GM19397 (cell line): ENCODE data around the gene GYS1.
"Not testable (repeated sequence)": the region's sequence is repeated elsewhere in the genome, so short reads cannot be mapped to it uniquely, and the experiment has no call there.

ENCODE experiments used
- ATAC-seq: cut with Tn5 transposase; IDR thresholded peaks from one replicate; pipeline ENCODE4 v1.9.1; 2021; ENCODE audit warnings: mild to moderate bottlenecking, moderate library complexity; ENCODE audit not compliant: unreplicated experiment

The GYS1 gene

DNA sequence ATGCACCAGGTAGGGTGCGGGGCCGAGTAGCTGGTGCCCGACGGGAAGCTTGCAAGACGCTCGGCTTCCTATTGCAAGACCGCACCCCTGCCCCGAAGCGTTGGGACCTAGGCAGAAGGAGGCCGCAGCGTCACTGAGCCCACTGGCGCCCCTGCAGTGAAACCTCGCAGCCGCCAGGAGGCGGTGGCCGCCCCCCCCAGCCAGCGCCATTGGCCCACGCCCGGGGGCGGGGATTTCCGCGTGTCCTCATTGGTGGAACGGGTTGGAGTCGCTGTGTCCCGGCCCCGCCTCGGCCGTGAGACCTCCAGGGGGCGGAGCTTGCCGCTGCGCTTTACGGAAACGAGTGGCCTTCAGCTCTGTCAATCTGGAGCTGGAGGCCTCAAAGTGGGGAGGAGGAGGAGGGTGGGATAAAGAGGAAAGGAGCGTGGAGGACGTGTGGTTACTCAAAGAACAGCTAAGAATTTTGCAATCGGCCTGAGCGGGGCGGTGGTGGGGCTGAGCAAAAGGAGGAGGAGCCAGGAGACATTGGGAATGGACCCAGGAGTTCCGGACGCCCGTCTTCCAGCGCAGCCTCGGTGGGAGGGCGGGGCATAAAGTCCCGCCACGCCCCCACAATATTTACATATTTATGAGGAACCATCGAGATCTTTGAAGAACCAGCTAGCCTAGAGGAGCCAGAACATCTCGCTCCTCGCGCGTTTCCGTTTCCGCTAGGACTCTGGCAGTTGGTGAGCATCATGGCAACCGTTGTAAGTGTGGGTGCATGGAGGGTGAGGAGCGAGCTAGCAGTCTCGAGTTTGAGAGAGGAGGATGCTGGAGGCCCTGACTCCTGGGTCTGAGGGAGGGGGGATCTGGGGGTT lies at the start of gene GYS1, which contains the start of gene RUVBL2:
Gene GYS1, minus strand, starts transcription at position 135 of the 860 bp plus-strand sequence. CDS start 197 bp downstream, outside the sequence.
Gene RUVBL2, plus strand, starts transcription at position 713 of the 860 bp plus-strand sequence. Its CDS starts 25 bp downstream, at position 738.
- peak; percentile 87 for ATAC-seq

DNA sequence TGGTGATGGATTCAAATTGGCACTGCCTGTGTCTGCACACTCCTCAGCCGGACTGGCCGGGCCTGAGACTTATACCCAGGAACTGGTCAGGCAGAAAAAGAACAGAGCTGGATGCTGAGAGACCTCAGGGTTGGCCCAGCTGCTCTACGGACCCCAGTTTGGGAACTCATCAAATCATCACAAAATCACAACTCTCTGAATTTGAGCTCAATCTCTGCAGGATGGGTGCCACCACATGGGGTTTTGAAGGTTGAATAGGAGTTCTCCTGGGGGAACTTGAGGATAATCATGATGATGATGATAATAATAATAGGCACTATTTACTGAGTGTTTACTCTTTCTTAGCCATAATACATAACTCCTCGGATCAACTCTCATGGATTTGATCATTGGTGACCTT lies 49.6 kb upstream of the GYS1 start:
- ATAC-seq: not testable (repeated sequence)

DNA sequence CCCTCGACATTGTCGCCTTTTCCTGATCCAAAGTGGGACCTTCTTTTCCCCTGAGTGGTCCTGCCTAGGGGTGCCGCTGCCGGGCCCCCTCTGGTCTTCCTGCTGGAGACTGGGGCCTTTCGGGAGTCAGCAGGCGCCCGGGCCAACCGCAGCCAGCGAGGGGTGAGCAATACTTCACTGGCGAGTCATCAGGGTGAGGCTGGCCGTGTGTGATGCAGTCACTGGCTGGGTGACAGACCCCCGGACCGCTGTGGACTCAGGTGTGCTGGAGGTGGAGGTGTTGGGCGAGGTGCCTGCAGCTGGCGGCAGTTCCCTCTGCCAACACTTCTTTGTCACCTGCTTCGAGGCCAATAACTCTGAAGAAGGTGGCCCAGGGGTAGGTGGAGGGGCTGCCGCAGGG lies 49.1 kb upstream of the GYS1 start:
- no peak for ATAC-seq

DNA sequence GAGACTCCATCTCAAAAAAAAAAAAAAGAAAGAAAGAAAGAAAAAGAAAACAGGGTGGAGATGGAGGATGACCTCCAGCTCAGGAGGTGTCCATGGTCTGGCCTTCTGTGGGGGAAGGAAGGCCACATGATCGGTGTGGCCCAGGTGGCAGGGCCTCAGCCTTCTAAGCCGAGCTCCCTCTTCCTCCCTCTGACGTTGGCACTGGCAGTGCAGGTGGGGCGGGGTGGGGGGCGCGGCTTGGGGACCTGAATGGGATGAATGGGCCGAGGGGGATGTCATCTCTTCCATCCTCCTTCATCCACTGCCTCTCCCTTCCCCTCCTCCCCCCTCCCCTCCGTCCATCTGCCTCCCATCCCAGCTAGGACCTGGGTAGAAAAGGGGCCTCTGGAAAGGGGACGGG lies 46.6 kb upstream of the GYS1 start:
- not testable (repeated sequence) for ATAC-seq

DNA sequence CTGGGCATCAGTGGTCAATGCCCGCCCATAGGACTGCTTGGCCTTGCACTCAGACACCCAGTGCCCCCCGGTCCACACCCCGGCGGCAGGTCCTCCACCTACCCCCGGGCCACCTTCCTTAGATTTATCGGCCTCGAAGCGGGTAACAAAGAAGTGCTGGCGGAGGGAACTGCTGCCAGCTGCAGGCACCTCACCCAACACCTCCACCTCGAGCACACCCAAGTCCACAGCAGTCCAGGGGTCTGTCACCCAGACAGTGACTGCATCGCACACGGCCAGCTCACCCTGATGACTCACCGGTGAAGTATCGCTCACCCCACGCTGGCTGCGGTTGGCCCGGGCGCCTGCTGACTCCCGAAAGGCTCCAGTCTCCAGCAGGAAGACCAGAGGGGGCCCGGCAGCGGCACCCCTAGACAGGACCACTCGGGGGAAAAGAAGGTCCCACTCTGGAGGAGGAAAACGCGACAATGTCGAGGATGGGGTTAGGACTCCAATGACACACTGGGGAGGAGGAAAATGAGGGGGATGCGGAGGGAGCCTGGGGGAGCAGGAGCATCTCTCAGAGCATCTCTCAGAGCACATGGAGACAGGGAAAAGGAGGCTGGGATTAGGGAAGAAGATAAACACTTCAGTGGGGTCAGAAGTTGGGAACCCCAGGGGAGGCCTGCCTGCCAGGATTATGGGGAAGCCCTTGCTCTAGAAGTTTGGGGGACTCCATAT lies 45.6 kb upstream of the GYS1 start:
- not testable (repeated sequence) for ATAC-seq

DNA sequence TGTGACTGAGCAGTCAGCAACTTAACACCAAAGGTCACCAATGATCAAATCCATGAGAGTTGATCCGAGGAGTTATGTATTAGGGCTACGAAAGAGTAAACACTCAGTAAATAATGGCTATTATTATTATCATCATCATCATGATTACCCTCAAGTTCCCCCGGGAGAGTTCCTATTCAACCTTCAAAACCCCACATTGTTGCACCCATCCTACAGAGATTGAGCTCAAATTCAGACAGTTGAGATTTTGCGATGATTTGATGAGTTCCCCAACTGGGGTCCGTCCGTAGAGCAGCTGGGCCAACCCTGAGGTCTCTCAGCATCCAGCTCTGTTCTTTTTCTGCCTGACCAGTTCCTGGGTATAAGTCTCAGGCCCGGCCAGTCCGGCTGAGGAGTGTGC lies 45.0 kb upstream of the GYS1 start:
- not testable (repeated sequence) for ATAC-seq

DNA sequence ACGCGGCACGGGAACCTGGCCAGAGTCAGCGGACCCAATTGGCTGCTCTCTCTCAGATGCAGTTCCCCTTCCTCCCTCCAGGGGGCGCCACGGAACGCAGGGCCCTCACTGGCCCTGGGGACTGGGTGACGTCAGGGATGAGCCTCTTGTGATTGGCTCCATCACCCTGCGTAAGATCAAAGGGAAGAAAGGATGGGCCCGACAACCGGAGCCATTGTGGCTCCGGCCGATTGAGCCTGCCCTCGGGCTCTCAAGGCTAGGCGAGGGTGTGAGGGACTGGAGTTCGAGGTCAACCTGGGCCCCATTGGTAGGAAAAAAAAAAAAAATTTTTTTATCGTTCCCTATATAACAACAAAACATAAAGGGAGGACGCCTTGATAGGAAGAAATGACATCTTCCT lies 43.7 kb upstream of the GYS1 start, which contains the start of gene CGB1:
Gene CGB1, minus strand, starts transcription at position 81 of the 400 bp plus-strand sequence. CDS start 184 bp downstream, outside the sequence.
- not testable (repeated sequence) for ATAC-seq

DNA sequence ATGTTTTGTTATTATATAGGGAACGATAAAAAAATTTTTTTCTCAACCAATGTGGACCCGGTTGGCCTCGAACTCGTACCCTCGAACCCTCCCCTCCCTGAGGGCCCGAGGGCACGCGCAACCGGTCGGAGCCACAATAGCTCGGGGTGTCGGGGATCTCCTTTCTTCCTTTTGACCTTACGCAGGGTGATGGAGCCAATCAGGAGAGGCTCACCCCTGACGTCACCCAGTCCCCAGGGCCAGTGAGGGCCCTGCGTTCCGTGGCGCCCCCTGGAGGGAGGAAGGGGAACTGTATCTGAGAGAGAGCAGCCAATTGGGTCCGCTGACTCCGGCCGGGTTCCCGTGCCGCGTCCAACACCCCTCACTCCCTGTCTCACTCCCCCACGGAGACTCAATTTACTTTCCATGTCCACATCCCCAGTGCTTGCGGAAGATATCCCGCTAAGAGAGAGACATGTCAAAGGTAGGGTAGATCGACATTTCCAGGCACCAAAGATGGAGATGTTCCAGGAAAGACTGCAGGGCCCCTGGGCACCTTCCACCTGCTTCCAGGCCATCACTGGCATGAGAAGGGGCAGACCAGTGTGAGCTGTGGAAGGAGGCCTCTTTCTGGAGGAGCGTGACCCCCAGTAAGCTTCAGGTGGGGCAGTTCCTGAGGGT lies 38.7 kb upstream of the GYS1 start, which contains the start of gene CGB2:
Gene CGB2, plus strand, starts transcription at position 249 of the 660 bp plus-strand sequence. Its CDS starts 206 bp downstream, at position 455.
- not testable (repeated sequence) for ATAC-seq

DNA sequence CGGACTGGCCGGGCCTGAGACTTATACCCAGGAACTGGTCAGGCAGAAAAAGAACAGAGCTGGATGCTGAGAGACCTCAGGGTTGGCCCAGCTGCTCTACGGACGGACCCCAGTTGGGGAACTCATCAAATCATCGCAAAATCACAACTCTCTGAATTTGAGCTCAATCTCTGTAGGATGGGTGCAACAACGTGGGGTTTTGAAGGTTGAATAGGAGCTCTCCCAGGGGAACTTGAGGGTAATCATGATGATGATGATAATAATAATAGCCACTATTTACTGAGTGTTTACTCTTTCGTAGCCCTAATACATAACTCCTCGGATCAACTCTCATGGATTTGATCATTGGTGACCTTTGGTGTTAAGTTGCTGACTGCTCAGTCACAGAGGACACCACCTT lies 37.2 kb upstream of the GYS1 start:
- not testable (repeated sequence) for ATAC-seq

DNA sequence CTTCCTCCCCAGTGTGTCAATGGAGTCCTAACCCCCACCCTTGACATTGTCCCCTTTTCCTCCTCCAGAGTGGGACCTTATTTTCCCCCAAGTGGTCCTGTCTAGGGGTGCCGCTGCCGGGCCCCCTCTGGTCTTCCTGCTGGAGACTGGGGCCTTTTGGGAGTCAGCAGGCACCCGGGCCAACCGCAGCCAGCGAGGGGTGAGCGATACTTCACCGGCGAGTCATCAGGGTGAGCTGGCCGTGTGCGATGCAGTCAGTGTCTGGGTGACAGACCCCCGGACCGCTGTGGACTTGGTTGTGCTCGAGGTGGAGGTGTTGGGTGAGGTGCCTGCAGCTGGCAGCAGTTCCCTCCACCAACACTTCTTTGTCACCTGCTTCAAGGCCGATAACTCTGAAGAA lies 36.6 kb upstream of the GYS1 start:
- not testable (repeated sequence) for ATAC-seq

DNA sequence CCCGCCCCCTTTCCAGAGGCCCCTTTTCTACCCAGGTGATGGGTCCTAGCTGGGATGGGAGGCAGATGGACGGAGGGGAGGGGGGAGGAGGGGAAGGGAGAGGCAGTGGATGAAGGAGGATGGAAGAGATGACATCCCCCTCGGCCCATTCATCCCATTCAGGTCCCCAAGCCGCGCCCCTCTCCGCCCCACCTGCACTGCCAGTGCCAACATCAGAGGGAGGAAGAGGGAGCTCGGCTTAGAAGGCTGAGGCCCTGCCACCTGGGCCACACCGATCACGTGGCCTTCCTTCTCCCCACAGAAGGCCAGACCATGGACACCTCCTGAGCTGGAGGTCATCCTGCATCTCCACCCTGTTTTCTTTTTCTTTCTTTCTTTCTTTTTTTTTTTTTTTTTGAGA lies 35.6 kb upstream of the GYS1 start:
- ATAC-seq: not testable (repeated sequence)

DNA sequence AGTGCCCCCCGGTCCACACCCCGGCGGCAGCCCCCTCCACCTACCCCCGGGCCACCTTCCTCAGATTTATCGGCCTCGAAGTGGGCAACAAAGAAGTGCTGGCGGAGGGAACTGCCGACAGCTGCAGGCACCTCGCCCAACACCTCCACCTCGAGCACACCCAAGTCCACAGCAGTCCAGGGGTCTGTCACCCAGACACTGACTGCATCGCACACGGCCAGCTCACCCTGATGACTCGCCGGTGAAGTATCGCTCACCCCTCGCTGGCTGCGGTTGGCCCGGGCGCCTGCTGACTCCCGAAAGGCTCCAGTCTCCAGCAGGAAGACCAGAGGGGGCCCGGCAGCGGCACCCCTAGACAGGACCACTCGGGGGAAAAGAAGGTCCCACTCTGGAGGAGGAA lies 32.5 kb upstream of the GYS1 start:
- not testable (repeated sequence) for ATAC-seq

DNA sequence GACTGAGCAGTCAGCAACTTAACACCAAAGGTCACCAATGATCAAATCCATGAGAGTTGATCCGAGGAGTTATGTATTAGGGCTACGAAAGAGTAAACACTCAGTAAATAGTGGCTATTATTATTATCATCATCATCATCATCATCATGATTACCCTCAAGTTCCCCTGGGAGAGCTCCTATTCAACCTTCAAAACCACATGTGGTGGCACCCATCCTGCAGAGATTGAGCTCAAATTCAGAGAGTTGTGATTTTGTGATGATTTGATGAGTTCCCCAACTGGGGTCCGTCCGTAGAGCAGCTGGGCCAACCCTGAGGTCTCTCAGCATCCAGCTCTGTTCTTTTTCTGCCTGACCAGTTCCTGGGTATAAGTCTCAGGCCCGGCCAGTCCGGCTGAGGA lies 32.0 kb upstream of the GYS1 start:
- ATAC-seq: not testable (repeated sequence)

DNA sequence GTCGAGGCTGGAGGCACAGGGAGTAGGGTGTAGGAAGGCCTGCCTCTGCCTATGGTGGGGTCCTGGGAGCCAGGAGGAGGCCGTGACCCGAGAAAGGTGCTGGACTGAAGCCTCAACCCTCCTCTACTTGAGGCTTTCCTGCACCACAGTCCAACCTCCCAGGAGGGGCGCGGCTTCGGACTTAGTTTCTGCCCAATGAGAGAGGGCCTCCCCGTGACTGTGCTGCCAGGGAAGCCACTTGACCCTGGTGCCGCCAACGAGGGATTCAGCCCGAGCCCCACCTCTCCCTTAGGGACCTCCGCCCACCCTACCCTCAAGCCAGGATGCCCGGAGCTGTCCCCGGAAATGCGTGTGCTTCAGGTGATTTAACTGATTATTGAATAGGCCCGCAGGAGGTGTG lies 31.1 kb upstream of the GYS1 start, which contains the start of gene CGB3:
Gene CGB3, minus strand, starts transcription at position 101 of the 400 bp plus-strand sequence. CDS start 362 bp downstream, outside the sequence.
- not testable (repeated sequence) for ATAC-seq

DNA sequence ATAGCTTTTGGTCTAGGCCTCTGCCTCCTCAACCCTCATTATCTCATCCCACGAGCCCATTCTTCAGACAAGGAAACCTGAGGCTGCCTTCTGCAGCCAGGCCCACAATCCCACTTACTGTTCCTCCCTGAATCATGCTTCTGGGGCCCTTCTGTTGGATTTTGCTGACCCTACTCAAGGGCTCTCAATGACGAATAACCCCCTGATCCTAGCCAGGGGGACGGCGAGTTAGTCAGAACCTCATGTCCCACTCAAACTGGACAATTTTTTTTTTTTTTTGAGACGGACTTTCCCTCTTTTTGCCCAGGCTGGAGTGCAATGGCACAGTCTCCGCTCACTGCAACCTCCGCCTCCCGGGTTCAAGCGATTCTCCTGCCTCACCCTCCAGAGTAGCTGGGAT lies 29.0 kb upstream of the GYS1 start:
- ATAC-seq: no peak

DNA sequence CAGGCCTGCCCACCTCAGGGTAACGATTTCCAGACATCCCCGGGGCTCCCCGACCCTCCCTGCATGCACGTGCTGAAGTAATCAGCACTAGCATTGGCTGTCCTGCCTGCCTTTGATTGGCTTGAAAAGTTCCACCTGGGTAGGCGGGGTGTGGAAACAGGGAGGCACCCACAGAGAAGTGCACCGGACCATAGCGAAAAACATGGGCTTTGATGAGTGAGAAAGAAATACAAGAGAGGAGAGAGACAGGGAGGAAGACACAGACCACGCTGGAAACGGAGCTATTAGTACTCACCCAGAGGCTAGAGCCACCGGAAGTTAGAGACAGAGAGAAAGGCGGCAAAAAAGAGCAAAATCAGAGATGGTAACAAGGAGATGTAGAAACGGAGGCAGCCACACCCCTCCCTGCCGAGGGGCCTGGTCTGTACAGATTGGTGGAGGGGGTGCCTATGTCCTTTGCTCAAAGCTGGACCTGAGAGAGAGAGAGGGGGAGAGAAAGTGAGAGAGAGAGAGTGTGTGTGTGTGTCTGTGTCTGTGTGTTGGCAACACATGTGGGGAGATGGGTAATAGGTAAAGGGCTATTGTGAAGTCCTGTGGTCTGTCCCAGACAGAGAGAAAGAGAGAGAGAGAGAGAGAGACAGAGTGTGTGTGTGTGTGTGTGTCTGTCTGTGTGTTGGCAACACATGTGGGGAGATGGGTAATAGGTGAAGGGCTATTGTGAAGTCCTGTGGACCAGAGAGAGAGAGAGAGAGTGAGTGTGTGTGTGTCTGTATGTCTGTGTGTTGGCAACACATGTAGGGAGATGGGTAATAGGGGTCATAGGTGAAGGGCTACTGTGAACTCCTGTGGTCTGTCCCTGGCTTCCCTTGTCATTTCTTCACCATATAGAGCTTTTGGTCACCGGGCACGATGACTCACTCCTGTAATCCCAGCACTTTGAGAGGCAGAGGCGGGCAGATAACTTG lies 28.1 kb upstream of the GYS1 start:
- no peak for ATAC-seq

DNA sequence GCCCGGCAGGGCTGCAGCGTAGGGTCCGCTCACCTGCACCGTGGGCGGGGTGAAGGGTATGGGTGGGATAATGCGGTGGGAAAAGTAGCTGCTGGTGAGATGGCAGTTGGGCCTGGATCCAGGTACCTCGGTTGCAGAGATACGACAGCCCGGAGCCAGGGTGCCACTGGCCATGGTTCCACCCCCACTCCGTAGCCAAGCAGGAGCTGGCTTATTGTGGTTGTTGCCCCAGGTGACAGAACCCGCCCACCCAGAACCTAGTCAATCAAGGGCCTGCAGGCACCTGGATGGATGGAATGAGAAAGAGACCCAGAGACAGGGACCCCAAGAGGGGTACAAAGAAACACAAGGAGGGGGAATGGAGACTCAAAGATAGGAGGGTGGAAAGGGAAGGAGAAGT lies 27.2 kb upstream of the GYS1 start:
- no peak for ATAC-seq

DNA sequence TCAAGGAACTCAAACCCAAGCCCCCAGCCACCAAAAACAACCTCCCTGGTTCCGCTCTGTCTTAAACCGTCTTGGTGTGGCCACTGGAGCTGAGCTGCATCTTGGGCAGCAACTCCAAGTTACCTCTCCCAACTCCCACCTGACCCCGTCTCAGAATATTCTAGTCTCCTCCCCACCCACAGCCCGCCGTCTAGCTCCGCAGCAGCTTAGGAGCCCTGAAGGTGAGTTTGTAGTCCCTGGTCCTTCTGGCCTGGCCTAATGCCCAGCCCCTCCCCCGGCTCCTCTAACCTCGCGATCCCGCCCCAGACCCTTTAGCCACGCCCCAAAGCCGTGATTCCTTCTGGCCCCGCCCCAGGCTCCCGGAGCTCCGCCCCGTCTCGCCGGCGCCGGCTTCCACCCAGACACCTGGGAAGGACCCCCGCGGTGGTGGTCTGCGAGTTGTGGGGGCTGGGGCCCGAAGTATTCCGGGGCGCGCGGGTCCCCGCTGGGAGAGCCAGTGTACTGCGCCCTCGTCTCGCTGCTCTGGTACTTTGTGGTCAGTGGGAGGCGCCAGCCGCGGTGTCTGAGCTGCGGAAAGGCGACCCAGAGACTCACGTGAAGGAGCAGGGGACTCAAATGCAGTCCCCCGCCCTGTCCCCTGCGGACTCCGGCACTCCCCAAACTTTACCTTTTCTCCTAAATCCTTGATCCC lies 26.3 kb upstream of the GYS1 start:
- no peak for ATAC-seq
